Gastrocnemius medialis (tissue), 4 donors: ENCODE measurements around the gene SSX2. TPM values are rescaled to one million over a fixed set of nuclear protein-coding genes. Genes with fewer than 3 reads are reported as not detected.
"Not testable (repeated sequence)": the region's sequence is repeated elsewhere in the genome, so short reads cannot be mapped to it uniquely, and the experiment has no call there.

Experiments used
- ATAC-seq, 2 donors: fragments of 150-250 bp; one replicate each; pipeline ENCODE4 v1.9.1; 2016
- DNase-seq, 2 donors: peaks; one replicate each; pipeline ENCODE4 v3.0.0-alpha.2; 2019
- H3K27ac ChIP-seq, 4 donors: fragments of 200-600 bp; sonication (generic); 1 replicate in 1 of 4; 2 replicates in 3 of 4; pipeline ENCODE4 v1.5.1; 2016 to 2018; ENCODE audit warnings: mild to moderate bottlenecking in 2 of 4, moderate library complexity in 1 of 4
- H3K27me3 ChIP-seq, 3 donors: fragments of 200-600 bp; sonication (generic) in 2 of 3; 1 replicate in 1 of 3; 2 replicates in 2 of 3; pipeline versions ENCODE4 v1.5.1 to v1.6.0; 2016 to 2019; ENCODE audit warnings: mild to moderate bottlenecking in 1 of 3, moderate library complexity in 1 of 3
- H3K36me3 ChIP-seq, 2 donors: fragments of 200-600 bp; sonication (generic) in 1 of 2; one replicate each; pipeline ENCODE4 v1.5.1; 2017 to 2018
- H3K4me1 ChIP-seq, 2 donors: fragments of 200-600 bp; sonication (generic) in 1 of 2; one replicate each; pipeline ENCODE4 v1.5.1; 2016 to 2017; ENCODE audit warnings: mild to moderate bottlenecking in 2 of 2
- H3K4me3 ChIP-seq, 4 donors: fragments of 200-600 bp; sonication (generic) in 3 of 4; 1 replicate in 1 of 4; 2 replicates in 3 of 4; pipeline ENCODE4 v1.5.1; 2016 to 2019; ENCODE audit warnings: mild to moderate bottlenecking in 2 of 4
- H3K9me3 ChIP-seq, 3 donors: fragments of 200-600 bp; sonication (generic) in 2 of 3; 1 replicate in 1 of 3; 2 replicates in 2 of 3; pipeline ENCODE4 v1.5.1; 2016 to 2019
- in situ Hi-C, 4 donors: fragments of 200-750 bp; cut with MboI; loops; one replicate each; pipeline versions ENCODE4 v1.15.0 to v1.8.0; 2017; ENCODE audit warnings: low sequenced_read_pairs in 4 of 4
- intact Hi-C: fragments of 100-400 bp; cut with DNase I; formaldehyde crosslinking; loops from one replicate; pipeline ENCODE4 v1.15.1; 2023; ENCODE audit warnings: low total_unique reads
- total RNA-seq, 4 donors: library from RNA; depleted of rRNA; stranded (reverse); fragments of >200 nt; gene quantifications; one replicate each; pipeline versions ENCODE4 v1.1.0 to v1.2.3, GENCODE V29; 2016

Gene SSX2, protein sequence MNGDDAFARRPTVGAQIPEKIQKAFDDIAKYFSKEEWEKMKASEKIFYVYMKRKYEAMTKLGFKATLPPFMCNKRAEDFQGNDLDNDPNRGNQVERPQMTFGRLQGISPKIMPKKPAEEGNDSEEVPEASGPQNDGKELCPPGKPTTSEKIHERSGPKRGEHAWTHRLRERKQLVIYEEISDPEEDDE
- not detected for total RNA-seq

GRCh38 chrX:52707078-52707477 is at the start of gene SSX2:
Gene SSX2, minus strand, starts transcription at chrX:52707178. Its CDS starts 1,429 bp downstream, at chrX:52705749.
- H3K9me3 ChIP-seq, H3K4me1 ChIP-seq, in situ Hi-C loops, ATAC-seq, intact Hi-C loops, H3K36me3 ChIP-seq, H3K4me3 ChIP-seq, H3K27me3 ChIP-seq, H3K27ac ChIP-seq, DNase-seq: not testable (repeated sequence)

GRCh38 chrX:52750952-52751351 is 44.0 kb upstream of the SSX2 start, which contains the start of gene SSX2B:
Gene SSX2B, plus strand, starts transcription at chrX:52751252. Its CDS starts 1,429 bp downstream, at chrX:52752681.
- in situ Hi-C loops, H3K27me3 ChIP-seq, H3K27ac ChIP-seq, H3K36me3 ChIP-seq, ATAC-seq, H3K4me1 ChIP-seq, H3K9me3 ChIP-seq, intact Hi-C loops, DNase-seq, H3K4me3 ChIP-seq: not testable (repeated sequence)

GRCh38 chrX:52692034-52692433 is 14.9 kb downstream of the SSX2 start:
- DNase-seq, H3K4me3 ChIP-seq, H3K9me3 ChIP-seq, ATAC-seq, in situ Hi-C loops, H3K27ac ChIP-seq, H3K36me3 ChIP-seq, intact Hi-C loops, H3K4me1 ChIP-seq, H3K27me3 ChIP-seq: not testable (repeated sequence)

DNA sequence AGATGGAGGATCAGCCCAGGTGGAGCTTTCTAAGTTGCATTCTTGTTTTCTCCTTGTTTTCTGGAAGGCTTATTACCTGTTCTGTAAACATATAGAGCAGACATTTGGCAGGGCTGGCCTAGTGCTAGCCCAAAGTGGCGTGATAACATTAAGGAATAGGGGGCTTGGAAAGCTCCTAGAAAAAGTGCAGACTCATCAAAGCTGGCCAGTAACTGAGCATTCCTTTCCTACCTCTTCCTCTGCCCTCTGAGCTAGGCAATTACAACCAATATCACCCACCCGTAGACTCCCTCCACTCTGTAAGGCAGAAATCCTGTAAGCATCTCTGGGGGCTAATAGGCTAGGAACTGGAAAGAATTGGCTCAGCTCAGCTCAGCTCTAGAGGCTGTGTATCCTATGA is 44.8 kb downstream of the SSX2 start:
- H3K36me3 ChIP-seq, in situ Hi-C loops, intact Hi-C loops, DNase-seq, H3K27ac ChIP-seq, ATAC-seq, H3K27me3 ChIP-seq, H3K4me3 ChIP-seq, H3K9me3 ChIP-seq, H3K4me1 ChIP-seq: not testable (repeated sequence)

DNA sequence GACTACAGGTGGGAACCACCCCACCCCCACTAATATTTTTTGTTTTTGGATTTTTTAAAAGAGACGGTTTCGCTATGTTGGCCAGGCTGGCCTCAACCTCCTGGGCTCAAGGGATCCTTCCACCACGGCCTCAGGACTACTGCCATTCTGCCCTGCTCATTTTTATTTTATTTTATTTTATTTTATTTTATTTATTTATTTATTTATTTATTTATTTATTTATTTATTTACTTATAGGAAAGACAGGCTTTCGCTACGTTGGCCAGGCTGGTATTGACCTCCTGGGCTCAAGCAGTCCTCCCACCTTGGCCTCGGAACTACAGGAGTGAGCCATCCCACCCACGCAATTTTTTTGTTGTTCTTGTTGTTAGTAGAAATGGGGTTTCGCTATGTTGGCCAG is 51.5 kb downstream of the SSX2 start:
- H3K9me3 ChIP-seq, H3K36me3 ChIP-seq, H3K27me3 ChIP-seq, DNase-seq, intact Hi-C loops, ATAC-seq, H3K27ac ChIP-seq, H3K4me1 ChIP-seq, in situ Hi-C loops, H3K4me3 ChIP-seq: not testable (repeated sequence)

DNA sequence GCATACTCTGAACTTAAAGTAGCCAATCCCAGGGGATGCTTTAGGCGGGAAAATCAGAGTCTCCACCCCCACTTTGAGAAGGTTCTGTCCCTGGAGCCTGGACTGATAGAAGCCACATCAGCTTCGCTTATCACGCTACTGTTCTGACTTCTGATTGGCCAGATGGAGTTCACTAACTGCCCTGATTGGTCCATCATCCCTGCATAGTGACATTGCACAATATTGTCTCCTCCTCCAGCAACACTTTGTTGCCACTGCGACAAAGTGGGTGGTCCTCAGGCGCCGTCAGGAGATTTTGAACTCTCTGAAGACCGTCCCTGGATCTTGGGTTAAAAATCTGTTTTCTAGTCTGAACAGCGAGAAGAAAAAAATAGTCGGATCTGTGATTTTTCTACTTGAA is 52.2 kb downstream of the SSX2 start, which contains the start of gene SSX7:
SSX7 (minus strand) TSS at position 101 of the 400 bp plus-strand sequence. CDS start 1,428 bp downstream, outside the sequence.
- H3K36me3 ChIP-seq, intact Hi-C loops, ATAC-seq, H3K9me3 ChIP-seq, DNase-seq, H3K27me3 ChIP-seq, H3K4me1 ChIP-seq, H3K27ac ChIP-seq, H3K4me3 ChIP-seq, in situ Hi-C loops: not testable (repeated sequence)

GRCh38 chrX:52650676-52651075 is 56.3 kb downstream of the SSX2 start:
- not testable (repeated sequence) for H3K4me1 ChIP-seq

DNA sequence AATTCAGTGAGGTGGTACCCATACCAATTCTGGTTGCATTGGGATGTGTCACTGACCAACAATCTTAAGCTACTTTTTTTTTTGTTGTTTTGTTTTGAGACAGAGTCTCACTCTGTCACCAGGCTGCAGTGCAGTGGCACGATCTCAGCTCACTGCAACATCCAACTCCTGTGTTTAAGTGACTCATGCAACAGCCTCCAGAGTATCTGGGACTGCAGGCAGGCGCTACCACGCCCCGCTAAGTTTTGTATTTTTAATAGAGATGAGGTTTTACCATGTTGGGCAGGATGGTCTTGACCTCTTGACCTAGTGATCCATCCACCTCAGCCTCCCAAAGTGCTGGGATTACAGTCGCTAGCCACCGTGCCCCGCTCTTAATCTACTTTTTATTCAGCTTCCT is 58.0 kb downstream of the SSX2 start:
- ATAC-seq, intact Hi-C loops, H3K27me3 ChIP-seq, H3K4me1 ChIP-seq, H3K36me3 ChIP-seq, in situ Hi-C loops, H3K27ac ChIP-seq, H3K4me3 ChIP-seq, DNase-seq, H3K9me3 ChIP-seq: not testable (repeated sequence)

More at GRCh38 chrX:52650676-52651075, 56.3 kb downstream of the SSX2 start:
- DNase-seq, H3K9me3 ChIP-seq, H3K27ac ChIP-seq, in situ Hi-C loops, H3K27me3 ChIP-seq, intact Hi-C loops, H3K4me3 ChIP-seq, H3K36me3 ChIP-seq, ATAC-seq: not testable (repeated sequence)

Other genes with a start within 250 kb of the SSX2 start
- gene XAGE1A, start 211.4 kb downstream of the SSX2 start, total RNA-seq, result not detected
- not detected for gene XAGE1B, start 190.1 kb downstream of the SSX2 start, total RNA-seq
- not detected for gene SSX7, start 52.3 kb downstream of the SSX2 start, total RNA-seq
- gene SSX2B, start 44.1 kb upstream of the SSX2 start, total RNA-seq, result not detected
- not detected for gene SPANXN5, start 90.2 kb upstream of the SSX2 start, total RNA-seq
- not detected for gene XAGE5, start 104.1 kb upstream of the SSX2 start, total RNA-seq
- gene XAGE3, start 160.9 kb upstream of the SSX2 start, total RNA-seq, result not detected
- gene FAM156B, start 190.2 kb upstream of the SSX2 start, total RNA-seq, result 1 to 10 TPM in 2 of 4 donors, under 1 TPM in 2; 0.13 to 7.8 (median 0.85) TPM